ENCODE results near the gene RBM34. TPM values are rescaled to one million over a fixed set of nuclear protein-coding genes. Genes with fewer than 3 reads are reported as not detected.

The RBM34 gene
- total and polyA plus RNA-seq, 8 donors = 13.5 to 45.1 (median 27.7) TPM

DNA sequence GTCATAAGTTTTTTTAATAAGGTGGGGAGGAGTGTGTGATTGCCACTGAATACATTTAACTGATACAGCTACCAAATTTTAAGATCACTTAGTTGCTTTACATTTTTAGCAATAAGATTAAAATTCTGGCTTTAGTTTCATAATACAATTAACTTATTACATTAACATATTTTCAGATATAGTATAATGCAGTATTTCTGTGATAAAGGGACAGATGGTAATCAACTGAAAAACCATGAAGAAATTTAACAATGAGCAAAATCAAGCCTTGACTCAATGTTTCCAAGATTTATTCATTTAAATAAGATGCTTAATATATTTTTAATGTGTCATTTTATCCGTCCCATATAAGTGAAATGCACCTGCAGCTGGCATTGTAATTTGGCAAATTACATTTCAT, 36.4 kb downstream of the RBM34 start:
- no peak for ATAC-seq
- intact Hi-C loops (cut with DNase I) = no loop called here
- TF ChIP-seq CTCF (IDR thresholded peaks at IDR 0.05) = no peak
- Histone ChIP-seq H3K4me1 (peaks cover 0 to 12% (median 6%) of the 10 kb centered on the region in 3 donors), H3K9me3 (no peaks in the 10 kb centered on the region), H3K27ac (no peak overlapping the region), H3K27me3 (no peaks in the 10 kb centered on the region), H3K36me3 (peaks cover 0 to 21% (median 0%) of the 10 kb centered on the region in 3 donors), H3K4me3 (no peak overlapping the region)
- WGBS, 2 donors = 70 to 82% methylated on average over 1 of the region's 1 CpG
- no peak for DNase-seq
- FAIRE-seq = no peak

GRCh38 chr1:235124111-235124510, 36.9 kb downstream of the RBM34 start:
- Histone ChIP-seq H3K9me3 (no peaks in the 10 kb centered on the region), H3K27me3 (no peaks in the 10 kb centered on the region), H3K36me3 (peaks cover 0 to 26% (median 0%) of the 10 kb centered on the region in 3 donors), H3K27ac (no peak overlapping the region), H3K4me3 (no peak overlapping the region), H3K4me1 (peaks cover 0 to 12% (median 6%) of the 10 kb centered on the region in 3 donors)
- ATAC-seq (no peak), DNase-seq (no peak), FAIRE-seq (no peak)
- intact Hi-C loops (cut with DNase I) = no loop called here
- TF ChIP-seq CTCF (IDR thresholded peaks at IDR 0.05) = no peak
- WGBS, 2 donors = 95% methylated on average over 9 of the region's 9 CpGs

- Histone ChIP-seq H3K36me3 (peaks cover 4 to 43% (median 8%) of the 10 kb centered on the region in 3 donors), H3K4me1 (peaks cover 0 to 12% (median 6%) of the 10 kb centered on the region in 3 donors), H3K27ac (no peak overlapping the region), H3K4me3 (no peak overlapping the region), H3K27me3 (no peaks in the 10 kb centered on the region), H3K9me3 (no peaks in the 10 kb centered on the region)
- FAIRE-seq (no peak), ATAC-seq (no peak), DNase-seq (no peak)
- TF ChIP-seq CTCF (IDR thresholded peaks at IDR 0.05) = no peak
- WGBS, 2 donors = 61 to 66% methylated on average over 1 of the region's 1 CpG
- intact Hi-C loops (cut with DNase I) = no loop called here
Measured at GRCh38 chr1:235122348-235122747, 38.7 kb downstream of the RBM34 start.

DNA sequence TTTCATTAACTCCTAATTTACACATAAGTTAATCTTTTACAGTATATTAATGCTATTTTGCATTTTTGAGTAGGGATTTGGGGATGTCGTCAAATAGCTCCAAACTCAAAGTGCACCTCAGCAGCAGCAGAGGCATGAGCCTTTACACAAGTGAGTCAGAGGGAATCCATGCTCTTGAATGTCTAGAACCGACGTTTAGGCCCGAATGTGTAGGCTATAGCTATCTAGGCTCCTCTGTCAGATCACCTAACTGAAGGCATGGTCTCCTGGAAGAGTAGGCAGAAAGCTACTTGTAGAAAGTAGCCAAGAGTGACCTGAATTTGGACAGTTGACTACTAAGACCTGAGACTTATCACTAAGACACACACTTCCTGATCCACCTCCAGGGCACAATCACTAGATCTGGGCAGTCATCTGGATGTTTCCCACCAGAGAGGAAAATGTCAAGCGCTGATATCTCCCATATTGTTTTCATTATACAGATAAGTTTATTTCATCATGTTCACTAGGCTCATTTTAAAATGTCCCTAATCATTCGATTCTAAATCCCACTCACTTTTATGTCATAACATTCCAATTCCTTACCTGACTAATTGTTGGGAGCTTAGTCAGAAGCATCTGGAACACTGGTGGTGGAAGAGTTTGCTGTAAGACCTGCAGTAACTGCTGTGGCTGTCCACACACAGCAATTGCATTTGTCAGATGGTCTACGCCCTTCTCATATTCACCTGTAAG, 47.7 kb downstream of the RBM34 start:
- ATAC-seq (peak; percentile 47 to 71 (median 59)), DNase-seq (no peak), FAIRE-seq (no peak)
- intact Hi-C loops (cut with DNase I) = no loop called here
- WGBS, 2 donors = 47 to 49% methylated on average over 7 of the region's 7 CpGs
- Histone ChIP-seq H3K27ac (peak overlapping the region in 1 of 4 donors; percentile 20), H3K4me3 (no peak overlapping the region), H3K9me3 (no peaks in the 10 kb centered on the region), H3K27me3 (no peaks in the 10 kb centered on the region), H3K4me1 (peaks cover 11 to 15% (median 13%) of the 10 kb centered on the region in 3 donors), H3K36me3 (peaks cover 0 to 17% (median 7%) of the 10 kb centered on the region in 3 donors)
- TF ChIP-seq CTCF (IDR thresholded peaks at IDR 0.05) = no peak

All from pancreas (tissue), 10 donors.